CD4-positive, alpha-beta T cell treated with Interleukin-21 for 1 hour (primary cell): ENCODE data around the gene STARD3NL.

Experiments used
- DNase-seq: peaks from one replicate; pipeline ENCODE4 v3.0.0-alpha.2; 2020

STARD3NL gene

DNA sequence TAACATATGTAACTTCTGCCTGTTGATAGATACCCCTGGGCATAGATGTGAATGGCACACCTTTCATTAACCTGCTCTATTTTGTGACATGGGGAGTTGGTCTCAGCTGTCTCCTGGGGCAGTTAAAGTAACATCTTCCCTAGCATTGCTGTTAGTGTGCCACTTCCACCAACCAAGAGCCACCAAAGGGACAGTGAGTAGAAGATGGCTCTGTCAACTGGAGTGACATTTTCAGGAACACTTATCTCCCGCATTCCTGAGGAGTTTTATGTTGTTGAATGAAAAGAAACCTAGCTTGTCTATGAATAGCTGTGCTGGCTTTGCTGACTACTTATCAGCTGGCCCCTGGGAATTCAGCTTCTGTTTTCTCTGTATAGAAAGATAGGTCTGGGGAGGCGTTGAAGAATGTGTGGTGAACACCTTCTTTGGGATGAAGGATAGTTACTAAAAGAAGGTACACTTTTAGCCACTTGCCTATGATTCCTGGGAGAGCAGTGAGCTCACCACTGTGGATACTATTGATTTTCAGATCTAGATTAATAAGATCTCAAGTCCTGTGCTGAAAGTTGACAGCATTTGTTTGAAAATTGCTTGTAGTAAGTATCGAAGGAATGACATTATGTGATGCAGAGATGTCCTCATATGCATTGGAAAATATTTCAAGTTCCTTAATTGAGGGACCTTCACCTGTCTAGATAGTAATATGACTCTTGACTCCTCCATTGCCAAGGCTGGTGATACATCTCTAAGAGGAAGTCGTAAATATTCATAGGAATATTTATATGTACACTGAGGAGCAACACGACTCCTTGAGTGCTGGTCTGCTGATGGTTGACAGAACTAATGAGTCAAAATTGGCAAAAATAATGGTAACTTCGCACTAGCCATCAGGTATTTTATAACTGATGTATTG lies 7.6 kb downstream of the STARD3NL start:
- no peak for DNase-seq

DNA sequence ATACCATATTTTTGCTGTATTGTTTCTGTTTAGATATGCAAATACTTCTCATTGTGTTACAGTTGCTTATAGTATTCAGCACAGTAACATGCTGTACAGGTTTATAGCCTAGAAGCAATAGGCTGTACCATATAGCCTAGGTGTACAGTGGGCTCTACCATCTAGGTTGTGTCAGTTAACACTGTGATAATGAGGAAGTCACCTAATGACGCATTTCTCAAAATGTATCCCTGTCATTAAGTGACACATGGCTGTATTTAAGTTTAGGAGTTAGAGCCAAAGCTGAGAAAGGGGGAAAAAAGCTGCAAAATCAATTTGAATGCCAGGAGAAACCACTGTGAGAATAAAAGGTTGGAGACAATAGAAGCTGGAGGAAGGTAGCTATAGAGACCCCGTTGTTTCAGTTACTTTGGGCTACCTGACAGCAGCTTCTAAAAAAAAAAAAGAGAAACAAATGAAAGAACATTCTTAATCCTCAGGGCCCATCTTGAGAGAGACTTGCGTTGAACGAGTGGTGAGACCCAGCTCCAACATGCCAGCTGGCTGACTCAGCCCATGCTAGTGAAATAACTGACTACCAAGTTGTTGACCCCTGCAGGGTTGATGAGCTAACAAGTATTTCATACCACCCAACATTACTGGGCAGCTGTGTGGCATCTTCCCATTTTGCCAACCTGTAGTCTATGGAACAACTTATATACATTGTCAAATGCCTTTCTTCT lies 8.7 kb downstream of the STARD3NL start:
- DNase-seq: no peak

DNA sequence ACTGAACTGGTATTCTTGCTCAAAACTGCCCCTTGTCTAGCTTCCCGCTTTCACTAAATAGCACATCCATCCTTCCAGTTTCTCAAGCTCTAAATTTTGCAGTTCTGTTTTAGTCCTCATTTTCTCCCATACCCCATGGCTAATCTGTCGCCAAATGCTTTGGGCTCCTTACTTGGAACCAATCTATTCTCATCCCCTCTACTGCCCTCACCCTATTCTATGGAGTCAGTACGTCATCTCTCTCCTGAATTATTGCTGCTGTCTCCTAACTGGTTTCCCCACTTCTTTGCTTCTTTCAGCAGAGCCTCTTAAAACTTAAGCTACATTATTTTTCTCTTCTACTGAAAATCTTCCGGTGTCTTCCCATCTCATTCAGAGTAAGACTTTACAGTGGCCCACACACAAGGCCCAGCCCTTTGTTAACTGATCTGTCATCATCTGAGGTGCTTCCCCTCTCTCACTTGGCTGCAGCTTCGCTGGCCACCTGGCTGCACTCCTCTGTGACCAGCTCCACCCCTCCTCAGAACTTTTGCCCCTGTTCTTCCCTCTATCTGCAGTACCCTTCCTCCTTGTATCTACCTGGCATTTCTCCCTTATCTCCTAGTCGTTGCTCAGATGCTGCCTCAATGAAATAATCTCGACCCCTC lies 9.9 kb downstream of the STARD3NL start:
- DNase-seq: no peak

DNA sequence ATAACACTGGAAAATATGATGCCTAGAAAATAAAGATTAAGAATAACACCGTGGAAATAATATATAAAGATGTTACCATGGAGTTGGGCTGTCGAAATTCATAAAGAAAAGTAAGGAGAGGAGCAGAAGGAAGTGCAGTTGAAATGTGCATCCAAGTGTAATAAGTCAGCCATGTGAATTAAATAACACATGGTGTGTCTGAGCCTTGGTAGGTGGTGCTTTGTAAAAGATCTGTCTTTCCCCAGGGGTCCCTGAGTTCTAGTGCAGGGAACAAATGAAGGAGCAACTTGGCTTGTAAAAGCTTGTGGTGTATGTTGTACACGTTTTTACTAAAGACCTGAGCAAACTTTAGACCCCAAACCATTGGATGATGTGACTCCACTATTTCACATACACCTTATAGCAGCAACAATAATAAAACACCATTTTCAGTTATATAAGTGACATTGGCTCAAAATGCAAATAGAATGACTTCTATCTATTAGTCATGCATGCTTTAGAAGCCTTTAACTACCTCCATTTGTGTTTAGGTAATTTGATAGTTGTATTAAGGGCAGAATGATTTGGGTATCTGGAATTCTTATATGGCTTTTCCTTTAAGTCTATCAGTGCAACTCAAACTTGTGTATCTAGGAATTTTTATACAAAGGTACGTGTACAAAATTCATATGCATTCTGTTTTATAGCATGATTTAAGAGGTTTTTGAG lies 11.3 kb downstream of the STARD3NL start:
- no peak for DNase-seq

DNA sequence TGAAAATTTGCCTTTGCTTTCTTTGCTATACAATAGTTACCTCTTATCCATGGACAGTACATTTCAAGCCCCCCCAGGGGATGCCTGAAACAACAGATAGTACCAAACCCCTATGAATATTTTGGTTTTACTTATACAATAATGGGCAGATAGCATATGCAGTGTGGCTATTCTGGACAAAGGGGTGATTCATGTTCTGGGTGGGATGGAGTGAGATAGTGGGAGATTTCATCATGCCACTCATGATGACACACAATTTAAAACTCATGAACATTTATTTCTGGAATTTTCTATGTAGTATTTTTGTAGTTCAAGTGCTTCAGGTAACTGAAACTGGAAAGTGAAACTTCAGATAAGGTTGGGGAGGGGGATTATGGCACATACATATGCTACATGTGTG lies 12.0 kb downstream of the STARD3NL start:
- DNase-seq: no peak

DNA sequence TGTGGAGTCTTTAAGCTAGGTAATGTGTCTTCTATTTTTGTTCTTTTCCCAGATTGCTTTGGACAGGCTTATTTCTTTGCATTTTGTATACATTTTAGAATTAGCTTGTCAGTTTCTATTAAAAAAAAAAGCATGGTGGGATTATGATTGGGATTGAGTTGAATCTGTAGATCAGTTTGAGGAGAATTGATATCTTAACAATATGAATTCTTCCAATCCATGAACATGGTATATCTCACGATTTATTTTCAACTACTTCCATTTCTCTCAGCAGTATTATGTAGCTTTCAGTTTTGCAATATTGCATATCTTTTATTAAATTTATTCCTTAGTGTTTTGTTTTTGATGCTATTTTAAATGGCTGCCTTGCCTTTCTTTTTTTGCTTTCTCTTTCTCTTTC lies 13.7 kb downstream of the STARD3NL start:
- no peak for DNase-seq

DNA sequence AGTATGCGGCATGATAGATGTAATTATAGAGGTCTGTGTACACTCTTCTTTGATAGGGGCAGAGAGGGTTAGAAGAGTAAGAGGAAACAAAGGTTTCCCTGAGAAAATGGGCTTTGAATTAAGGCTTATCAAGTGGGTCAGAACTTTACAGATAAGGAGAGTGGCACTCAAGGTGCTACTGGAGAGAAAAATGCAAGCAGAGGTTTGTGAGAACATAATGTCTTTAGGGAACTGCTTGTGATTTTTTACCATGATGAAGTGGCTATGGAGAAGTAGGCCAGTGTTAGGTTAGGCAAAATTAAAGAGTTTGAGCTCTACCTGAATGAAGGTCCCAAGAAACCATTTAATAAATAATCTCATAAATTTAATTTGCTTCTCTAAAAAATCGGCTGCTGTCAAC lies 14.3 kb downstream of the STARD3NL start:
- DNase-seq: no peak

DNA sequence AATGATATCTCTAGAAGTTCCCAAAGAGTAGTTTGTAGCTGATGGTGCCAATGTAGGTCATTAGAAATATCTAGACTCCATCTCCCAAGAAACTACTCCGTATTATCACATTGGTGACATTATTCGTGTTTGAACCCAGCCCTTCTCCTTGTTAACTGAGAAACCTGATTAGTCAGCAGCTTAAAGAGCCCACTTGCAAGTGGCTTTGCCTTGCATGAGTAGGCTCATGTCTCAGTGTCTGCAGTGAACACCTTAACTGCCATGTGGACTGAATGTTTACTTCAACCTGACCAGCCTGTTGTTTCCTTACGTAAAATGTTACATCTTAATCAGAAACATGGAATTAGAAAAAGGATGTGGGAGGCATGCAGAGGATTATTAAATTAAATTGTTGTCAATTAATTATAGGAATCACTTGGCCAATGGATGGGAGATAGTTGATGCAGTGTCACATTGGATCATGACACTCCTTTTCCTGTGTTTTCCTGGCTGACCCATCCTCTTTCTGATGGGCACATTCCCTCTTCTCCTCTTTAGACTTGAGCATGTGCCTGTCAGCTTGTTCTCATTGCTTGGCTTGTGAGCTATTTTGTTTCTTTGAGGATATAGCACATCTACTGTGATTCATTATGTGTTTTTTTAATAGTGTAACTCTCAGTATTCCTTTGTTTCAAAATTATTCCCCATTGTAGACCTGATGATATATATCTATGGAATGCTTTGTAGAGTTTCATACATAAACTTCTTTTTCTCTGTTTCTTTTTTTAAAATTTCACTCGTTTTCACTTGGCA lies 18.0 kb downstream of the STARD3NL start:
- DNase-seq: no peak

DNA sequence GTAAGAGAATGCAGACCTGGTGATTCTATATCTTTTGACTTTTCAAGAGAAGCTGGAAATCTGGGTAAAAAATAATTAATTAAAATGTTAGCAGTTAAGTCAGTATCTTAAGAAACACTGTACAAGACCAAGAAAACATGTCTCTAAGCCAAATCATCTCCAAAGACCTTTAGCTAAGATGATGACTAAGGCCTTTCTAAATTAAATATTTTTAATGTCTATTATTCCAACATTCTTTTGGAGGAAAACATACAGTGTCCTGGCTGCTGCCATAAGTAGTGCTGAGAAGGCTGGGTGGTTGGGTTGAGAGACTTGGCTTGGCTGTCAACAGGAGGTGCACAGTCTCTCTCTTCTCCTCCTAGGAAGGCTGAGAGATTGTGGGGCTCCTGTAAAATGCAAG lies 20.3 kb downstream of the STARD3NL start:
- DNase-seq: no peak

DNA sequence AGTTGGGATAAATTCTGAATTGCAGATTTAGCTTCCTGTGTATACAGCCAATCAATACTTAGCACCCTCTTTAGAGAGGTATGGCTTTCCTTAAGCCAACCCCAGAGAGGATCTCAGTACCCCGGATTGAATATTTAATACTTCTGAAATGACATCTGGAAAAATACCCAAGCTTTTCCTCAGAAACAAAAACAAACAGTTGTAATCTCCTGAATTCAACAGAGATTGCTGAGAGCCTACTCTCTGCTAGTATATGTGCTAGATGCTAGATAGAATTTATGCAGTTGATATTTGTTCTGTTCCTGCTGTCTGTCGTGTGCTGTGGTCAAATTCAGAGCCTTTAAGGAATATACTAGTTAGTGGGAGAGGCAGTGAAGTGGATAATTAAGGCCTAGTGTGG lies 21.1 kb downstream of the STARD3NL start:
- DNase-seq: no peak

DNA sequence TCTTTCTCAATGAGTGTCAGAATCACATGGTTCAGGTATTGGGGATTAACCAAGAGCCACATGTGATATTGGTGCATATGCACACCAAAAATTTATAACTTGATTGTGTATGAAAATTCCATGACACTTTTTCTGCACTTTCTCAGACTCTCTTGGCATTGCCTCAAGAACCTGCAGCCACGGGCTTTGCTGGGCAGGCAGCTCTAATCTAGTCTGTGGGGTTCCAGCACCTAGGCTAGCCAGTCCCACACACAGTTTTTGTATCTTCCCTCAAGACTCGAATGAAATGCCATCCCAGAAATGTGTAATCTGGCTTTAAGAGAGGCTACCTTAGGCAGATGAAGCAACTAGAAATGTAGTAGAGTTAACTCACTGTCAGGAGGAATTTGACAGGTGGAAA lies 21.7 kb downstream of the STARD3NL start:
- no peak for DNase-seq

DNA sequence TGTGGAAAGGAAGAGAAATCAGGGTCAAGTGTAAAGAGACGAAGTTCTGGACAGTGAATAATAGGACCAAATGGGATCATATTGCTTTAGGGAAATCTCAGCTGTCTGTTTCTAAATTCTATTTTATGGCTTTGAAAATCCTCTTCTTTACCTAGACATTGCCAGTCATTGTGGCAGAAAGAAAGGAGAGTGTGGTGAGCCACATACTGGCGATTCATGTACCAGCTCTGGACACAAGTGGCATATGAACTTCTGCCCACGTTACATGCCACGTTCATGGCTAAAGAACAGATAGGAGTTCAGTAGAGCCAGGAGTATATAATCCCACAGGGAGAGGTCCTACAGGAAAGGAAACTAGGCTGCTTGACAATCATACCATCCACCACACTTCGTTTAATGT lies 28.0 kb downstream of the STARD3NL start:
- no peak for DNase-seq

DNA sequence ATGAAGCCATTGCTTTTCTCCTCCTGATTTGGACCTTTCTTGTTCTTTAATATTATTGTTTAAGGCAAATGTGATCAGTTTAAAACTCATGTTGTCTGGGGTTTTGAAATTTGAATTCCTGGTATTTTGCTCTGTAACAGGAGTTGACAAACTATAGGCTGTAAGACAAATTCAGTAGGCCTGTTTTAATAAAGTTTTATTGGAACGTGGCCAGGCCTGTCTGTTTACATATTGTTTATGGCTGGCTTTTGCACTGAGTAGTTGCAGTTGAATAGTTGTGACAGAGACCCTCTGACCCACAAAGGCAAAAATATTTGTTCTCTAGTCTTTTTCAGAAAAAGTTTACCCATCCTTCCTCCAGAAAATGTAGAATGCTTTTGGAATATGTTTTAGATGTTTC lies 29.8 kb downstream of the STARD3NL start:
- no peak for DNase-seq

DNA sequence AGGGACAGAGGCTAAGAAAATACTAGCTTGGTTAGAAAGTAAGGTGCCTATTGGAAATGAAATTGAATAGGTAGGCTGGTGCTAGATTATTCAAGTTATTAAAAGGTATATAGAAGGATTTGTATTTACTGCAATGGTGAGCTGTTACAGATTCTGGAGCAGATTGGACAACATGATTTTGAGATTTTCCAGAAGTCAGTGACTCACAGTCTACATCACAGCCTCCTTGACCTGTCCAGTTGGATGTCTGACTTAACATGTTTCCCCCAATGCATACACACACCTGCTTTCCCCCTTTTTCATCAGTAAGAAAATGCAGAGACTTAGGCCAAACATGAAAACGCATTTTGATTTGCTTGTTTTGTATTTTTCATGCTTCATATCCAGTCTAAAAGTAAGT lies 33.4 kb downstream of the STARD3NL start:
- DNase-seq: no peak

DNA sequence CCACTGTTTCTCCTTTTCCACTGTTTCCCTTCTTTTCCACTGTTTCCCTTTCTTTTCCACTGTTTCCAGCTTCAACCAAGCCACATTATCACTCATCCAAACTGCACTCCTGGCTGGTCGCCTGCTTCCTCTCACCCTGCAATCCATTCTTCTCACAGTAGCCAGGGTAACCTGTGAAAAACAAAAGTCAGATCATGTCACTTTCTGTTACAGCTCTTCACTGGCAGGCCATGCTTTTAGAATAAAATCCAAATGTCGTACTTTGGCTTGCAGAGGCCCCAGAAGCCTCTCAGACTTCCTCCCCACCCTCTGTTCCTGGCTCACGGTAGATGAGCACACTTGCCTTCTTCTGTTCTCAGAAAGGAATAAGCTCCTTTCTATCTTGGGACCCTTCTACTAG lies 33.9 kb downstream of the STARD3NL start:
- DNase-seq: no peak

DNA sequence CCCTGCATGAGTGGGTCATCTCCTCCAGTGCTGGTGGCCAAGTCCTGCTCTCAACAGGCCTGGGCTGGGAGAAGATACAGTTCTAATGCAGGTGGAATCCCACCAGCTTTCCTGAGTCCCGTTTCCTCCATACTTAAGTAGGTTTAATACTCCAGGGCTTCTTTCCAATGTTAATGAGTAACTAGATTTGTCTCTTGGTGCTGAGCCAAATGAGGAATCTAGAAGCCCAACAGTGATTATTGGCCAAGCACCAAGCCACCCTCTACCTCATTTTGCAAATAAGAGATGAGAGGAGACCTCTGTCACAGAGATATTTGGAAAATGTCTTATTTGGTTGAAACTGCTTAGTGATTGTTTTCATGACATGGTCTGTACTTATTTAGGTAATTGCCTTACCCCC lies 37.1 kb downstream of the STARD3NL start:
- DNase-seq: no peak

DNA sequence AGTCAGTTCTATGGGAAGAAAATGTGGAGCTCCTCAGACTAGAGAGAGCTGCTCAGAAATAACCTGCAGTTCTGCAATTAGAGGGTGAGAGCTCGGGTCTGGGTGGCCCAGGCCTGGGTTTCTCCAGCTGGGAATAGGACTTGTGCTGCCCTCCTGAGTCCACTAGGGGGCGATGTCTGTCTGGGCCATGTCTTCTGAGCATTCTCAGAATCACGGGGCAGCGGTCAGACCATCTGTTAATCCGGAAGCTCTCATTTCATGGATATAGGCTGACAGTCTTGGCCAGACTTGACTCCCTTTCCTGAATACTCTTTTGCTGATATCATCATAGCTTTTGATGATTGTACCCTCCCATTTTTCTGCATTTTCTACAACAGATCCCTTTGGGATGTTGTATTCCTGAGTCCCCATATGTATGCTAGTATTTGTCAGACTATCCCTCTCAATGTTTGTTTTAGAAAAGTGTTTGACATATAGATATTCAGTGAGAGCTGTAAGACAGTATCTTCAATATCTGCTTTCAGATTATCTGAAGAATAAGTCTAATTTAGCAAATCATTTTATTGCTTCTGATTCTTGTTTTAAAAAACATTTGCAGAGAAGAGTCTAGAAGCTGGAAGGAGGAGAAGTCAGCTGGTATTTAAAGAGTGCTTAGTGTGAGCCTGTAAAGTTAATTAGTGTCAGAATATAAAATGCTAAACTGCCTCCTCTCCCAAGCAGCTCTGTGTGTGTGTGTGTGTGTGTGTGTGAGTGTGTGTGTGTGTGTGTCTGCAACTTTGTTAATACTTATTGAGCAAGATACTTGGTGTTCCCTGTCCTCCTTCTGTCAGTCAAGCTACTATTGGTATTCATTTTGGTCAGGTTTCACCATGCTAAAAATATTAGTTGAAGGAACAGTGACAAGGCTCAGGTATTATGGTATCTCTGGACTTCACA lies 38.0 kb downstream of the STARD3NL start:
- peak; percentile 85 for DNase-seq

DNA sequence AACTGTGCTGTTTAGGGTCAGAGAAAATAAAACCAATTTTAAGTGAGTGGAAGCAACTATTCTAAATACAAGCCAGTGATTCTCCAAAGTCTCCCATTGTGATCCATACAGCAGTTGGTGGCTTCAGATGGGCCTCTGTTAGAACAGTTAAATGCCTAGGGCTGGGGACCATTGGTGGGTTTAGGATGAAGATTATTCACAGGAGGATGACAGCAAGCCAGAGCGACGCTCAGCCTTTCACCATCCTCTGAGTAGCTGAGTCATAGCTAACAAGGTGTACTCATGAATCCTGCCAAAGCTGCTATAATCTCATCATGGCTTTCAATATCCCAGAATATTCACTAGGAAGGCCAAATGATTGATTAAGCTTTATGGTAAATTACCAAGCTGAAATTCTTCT lies 39.6 kb downstream of the STARD3NL start:
- no peak for DNase-seq

DNA sequence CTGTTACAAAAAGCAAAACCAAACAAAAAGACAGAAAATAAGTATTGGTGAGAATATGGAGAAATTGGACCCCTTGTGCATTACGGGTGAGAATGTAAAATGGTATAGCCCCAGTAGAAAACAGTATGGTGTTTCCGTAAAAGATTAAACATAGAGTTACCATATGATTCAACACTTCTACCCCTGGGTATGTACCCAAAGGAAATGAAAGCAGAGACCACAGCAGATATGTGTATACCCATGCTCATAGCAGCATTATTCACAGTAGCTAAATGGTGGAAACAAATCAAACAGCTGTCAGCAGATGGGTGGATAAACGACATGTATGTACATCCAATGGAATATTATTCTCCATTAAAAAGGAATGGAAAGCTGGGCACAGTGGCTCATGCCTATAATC lies 42.4 kb downstream of the STARD3NL start:
- DNase-seq: peak; percentile 49

DNA sequence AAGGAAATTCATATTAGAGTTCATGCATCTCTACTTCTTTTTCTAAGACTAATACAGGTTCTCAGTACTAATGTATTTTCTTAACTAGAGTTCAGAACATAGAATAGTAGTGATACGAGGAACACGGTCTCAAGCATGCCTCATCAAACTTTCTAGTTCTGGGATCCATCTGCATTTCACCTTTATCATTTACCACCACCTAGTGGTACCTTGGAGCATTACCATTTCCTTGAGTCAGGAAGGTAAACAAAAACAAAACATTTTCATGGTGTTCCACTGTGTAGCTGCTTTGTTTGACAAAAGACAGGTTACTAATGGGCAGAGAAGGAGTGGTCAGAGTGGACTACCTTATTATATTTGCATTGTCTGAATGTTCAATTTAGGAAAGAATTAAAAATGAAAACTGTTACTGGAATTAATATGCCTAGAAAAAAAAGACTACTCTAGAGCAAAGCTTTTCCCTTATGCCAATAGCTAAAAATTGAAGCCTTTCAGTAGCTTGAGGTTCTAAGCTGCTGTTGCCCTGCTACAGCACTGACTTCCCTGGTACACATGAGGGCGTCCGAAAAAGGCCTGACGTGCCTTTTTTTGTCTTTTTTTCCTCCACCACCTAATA lies 44.5 kb downstream of the STARD3NL start:
- DNase-seq: peak; percentile 79

DNA sequence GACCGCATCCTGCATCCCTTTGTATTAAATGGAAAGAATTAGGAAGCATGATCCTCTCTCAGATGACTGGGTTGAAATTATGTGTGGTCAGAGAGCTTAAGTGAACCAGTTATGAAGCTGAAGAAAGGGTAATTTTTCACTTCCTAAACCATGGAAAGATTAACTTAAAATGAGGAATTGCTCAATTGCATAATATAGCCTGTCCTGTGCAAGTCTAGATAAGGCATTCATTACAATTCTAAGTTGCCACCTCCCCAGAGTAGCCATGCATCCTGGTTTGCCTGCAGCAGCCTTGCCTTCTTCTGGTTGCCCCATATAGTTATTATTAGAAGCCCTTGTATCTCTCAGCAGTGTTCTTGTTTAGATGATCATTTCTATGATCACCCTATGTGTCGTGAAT lies 45.3 kb downstream of the STARD3NL start:
- no peak for DNase-seq
